NCI-H1092 treated with DMSO at 0.1 percent for 48 hours (cell line): Measurements from ENCODE around the gene EPB42.
"Not testable (repeated sequence)": the region's sequence is repeated elsewhere in the genome, so short reads cannot be mapped to it uniquely, and the experiment has no call there.

Source experiments
- DNase-seq: peaks from one replicate; lab custom pipeline; 2025; lab: John Stamatoyannopoulos, UW

Gene EPB42

GRCh38 chr15:43212299-43212698 is 8.5 kb downstream of the EPB42 start:
- no peak for DNase-seq

DNA sequence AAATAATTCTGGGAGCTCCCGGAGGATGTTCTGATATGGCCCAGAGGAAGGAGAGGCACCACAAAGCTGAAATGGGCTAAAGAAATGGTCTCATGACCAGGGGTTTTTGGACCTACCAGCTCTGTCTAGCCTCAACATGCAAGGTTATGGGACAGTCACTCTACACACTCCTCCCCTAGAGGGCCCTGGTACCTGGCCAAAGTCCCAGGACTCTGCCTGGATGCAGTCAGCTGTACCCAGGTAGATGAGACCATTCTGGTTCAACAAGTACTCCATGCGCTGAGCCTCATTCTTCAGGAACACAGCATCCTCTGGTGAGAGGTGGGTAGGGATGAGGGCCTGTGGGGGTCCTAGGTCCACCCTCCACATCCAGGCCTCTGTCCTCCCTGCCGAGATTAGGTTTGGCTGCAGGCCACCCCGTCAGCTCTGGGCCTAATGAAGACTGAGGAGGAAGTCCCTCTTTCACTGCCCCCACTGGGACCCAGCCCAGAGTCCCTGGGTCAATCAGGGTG is 9.5 kb downstream of the EPB42 start:
- DNase-seq = no peak

DNA sequence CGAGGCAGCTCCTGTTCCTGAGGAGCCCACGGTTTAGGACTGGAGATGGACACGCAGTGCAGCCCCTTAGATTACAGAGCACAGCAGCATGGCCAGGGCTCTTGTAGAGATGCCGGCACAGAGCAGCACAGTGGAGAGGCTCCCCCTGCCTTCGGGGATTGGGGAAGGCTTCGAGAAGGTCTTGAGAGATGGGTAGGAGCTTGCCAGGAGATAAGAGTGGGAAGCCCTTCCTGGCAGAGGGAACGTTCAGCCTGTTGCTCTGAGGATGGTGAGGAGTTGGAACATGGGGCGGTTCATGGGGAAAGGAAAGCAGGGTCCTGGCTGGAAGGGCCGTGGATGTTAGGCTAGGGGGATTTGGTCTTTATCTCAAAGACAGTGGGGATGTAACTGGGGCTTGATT is 10.0 kb downstream of the EPB42 start:
- DNase-seq = no peak

GRCh38 chr15:43210172-43210745 is 10.6 kb downstream of the EPB42 start:
- DNase-seq = no peak

DNA sequence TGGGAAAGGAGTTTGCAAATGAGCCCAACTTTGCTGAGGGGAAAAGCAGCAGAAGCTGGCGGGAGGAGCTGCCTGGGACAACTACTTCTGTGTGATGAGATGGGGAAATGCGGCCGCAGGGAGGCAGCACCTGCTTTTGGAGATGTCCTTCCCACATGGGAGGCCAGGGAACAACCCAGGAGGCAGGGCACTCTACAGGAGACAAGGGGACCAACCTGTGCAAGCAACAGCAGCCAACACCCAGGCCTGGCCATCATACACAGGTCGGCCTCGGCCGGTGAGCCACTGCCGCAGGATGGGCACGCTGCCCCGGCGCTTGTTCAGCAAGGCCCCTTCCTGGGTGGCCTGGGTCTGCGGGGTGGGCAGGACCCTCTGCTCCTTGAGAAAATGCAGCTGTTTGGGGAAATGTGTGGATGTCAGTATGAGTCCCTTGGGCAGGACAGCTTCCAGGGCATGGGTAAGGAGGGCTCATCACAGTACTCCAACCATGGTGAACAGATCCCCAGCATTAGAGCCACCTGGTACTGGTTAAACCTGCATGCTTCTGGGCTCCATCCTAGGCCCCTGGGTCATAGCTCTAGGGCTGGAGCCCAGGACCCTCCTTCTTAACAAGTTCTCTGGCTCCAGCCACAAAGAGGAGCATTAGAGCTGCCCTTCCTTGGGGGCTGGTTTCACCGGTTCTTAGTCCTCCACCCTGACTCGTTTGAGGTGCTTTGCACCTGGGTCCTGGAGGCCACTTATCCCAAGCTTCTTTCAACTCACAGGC is 11.6 kb downstream of the EPB42 start:
- DNase-seq = no peak

DNA sequence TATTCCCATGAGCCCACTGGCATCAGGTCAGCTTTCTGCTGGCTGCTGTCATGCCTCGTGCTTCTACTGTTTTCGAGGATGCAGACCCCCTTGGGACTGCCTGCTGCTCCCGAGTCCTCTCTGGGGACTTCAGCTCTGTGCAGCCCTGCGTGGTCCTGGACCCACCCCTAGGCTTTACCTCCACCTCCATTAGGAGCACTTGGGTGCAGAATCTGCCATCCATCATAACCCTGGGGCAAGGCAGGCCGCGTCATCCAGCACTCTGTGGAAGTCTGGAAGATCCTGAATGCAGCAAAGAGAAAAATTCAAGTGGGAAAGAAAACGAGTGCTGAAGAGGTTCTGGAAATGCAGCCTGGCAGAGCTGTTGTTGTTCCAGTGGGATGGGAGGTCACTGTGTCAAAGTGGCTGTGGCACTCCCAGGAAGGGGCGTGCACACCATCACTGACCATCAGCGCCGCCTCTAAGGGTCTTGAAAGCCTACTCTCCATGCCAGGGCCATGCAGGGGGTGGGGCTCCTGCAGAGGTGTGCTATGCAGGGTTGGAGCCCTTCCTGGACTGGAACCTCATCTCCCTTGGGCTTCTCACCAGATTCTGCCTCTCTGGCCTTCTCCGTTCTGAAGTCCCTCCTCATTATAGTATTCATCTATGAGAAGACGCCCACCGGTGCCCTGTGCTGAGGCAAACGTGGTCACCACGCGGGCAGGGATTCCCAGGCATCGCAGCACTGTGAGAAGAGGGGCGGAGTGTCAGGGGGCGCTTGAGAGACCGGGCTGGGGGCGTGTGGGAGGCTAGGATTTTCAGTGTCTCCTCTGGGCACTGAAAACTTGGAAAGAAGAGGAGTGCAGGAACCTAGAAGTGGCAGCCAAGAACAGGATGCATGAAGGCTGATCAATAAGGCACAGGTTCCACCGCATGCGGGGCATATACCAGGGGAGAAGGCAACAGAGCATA is 12.5 kb downstream of the EPB42 start:
- no peak for DNase-seq

GRCh38 chr15:43207024-43207423 is 13.8 kb downstream of the EPB42 start:
- DNase-seq = no peak

- no peak for DNase-seq
Measured at GRCh38 chr15:43206054-43206453, 14.8 kb downstream of the EPB42 start.

DNA sequence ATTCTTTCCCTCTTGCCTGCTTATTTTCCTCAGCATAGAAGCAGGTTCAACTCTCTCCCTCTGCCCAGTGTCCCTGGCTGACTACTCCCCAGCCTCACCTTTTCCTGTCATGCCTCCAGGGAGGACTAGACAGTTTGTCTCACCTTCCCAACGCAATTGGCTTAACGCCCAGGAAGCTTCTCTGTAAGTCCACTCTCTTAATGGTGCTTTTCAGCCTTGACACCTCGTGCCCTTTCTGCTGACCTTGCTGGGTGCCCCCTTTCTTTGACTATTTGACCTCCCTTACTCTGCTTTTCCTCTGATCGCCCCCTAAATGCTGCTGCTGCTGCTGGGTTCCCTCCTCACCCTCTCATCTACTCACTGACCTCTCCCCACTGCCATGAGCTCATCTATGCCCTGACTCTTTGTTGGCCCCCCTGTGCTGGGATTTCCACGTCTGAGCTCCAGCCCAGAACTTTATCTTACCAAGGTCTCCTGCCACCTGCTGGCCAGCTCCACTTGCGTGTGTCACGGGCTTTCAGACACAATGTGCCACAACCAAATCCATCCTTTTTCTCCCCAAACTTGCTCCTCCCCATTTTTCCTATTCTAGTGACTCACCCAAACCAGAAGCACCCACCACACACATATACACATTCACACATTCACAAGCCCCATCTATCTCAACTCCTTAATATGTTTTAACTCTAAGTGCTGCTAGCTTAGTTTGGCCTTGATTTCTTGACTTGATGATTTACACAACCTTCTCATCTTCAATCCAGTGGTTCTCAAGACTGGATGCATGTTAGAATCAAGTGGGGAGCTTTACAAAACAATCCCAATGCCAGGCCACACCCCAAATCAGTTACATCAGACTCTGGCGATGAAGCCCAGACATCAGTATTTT is 16.6 kb downstream of the EPB42 start:
- DNase-seq = peak; percentile 14

DNA sequence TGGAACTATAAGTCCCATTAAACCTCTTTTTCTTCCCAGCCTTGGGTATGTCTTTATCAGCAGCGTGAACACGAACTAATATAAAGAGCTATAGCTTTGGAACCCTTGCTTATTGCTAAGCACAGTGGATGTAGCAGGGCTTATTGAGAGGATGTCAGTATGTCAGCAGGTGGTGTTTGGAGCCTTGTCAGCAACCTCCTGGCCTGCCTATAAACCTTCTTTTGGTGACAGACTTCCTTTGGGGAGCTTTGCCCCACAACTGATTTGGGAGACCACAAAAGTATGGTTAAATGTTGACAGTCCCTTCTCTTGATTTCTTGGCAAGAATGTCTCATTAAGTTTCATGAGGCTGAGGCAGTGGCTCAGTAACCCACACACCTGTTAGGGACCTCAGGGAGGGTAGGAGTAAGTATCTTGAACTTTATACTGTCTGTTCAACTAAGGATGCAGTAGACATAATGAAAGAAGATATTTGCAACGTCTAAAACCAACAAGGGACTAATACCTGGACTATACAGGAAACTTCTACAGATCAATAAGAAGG is 20.8 kb downstream of the EPB42 start:
- no peak for DNase-seq

GRCh38 chr15:43198992-43199391 is 21.8 kb downstream of the EPB42 start:
- no peak for DNase-seq

DNA sequence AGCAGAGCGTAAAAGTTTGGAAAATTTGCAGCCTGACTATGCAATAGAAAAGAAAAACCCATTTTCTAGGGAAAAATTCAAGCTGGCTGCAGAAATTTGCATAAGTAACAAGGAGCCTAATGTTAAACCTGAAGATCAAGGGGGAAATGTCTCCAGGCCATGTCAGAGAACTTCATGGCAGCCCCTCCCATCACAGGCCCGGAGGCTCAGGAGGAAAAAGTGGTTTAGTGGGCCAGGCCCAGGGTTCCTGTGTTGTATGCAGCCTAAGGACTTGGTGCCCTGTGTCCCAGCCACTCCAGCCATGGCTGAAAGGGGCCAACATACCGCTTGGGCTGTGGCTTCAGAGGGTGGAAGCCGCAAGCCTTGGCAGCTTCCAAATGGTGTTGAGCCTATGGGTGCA is 22.3 kb downstream of the EPB42 start:
- not testable (repeated sequence) for DNase-seq

GRCh38 chr15:43197773-43198172 is 23.0 kb downstream of the EPB42 start:
- DNase-seq = not testable (repeated sequence)

GRCh38 chr15:43196760-43197548 is 23.9 kb downstream of the EPB42 start:
- DNase-seq = no peak

DNA sequence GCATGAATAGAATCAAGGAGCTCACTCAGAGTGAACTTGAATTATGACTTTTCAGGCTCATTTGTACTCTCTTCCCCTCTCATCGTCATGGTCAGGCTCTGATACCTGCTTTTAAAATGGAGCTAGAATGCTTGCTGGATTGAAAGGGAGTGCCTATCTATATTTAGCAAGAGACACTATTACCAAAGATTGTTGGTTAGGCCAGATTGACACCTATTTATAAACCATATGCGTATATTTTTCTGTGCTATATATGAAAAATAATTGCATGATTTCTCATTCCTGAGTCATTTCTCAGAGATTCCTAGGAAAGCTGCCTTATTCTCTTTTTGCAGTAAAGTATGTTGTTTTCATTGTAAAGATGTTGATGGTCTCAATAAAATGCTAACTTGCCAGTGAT is 26.0 kb downstream of the EPB42 start:
- DNase-seq = no peak

DNA sequence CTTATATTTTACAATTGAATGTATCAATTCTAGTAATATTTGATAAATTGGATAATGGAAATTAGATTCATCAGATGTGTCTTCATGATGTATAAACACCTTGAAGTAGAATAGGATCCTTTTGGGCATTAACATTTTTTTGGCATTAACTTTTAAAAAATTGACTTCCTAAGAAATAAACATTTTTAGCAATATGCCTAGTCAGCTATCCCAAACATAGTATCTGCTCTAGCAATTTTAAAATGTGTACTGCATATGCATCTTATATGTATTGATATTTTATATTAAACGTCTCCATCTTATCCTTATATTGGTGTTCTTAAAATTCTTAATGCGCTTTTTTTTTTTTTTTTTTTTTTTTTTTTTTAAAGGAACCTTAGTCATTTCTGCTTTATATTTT is 27.1 kb downstream of the EPB42 start:
- DNase-seq = no peak

DNA sequence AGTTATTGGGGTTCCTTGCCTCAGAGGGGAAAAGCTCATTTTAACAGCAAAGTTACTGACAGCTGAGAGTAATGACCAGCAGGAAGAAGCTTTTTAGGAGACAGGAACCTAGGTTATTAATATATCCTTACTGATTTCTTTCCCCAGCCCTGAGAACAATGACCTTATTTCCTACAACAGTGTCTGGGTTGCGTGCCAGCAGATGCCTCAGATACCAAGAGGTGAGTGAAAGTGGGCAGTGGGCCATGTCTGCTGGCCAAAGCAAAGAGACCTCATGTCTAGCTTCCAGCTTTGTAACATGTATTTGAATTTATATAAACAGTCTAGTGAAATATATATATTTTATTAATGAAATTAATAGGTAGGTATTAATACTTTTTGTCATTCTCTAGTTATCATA is 30.6 kb downstream of the EPB42 start:
- no peak for DNase-seq

GRCh38 chr15:43189296-43189695 is 31.5 kb downstream of the EPB42 start:
- no peak for DNase-seq

- DNase-seq = peak; percentile 40
Measured at GRCh38 chr15:43187544-43188155, 33.2 kb downstream of the EPB42 start.

DNA sequence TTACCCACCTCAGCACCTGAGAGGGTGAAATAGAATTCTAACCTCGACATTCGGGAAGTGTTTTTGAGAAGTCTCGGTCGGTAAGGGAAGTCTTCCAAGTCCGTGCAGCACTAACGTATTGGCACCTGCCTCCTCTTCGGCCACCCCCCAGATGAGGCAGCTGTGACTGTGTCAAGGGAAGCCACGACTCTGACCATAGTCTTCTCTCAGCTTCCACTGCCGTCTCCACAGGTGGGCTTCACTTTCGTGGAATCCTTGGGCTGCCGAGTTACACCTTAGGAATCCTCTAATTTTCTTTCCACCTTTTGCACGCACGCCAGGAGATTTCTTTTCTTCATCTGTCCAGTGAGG is 34.8 kb downstream of the EPB42 start:
- DNase-seq = no peak
